GM23248 (cell line): ENCODE measurements around the gene FOXN3.

Source experiments
- EZH2 ChIP-seq: fragments of 200-600 bp; sonication (generic); IDR thresholded peaks from 2 replicates; pipeline ENCODE4 v1.6.1; 2018; ENCODE audit warnings: antibody characterized with exemption, mild to moderate bottlenecking; ENCODE audit not compliant: insufficient read depth, poor library complexity, severe bottlenecking
- EZH2phosphoT487 ChIP-seq: fragments of 200-600 bp; sonication (generic); IDR thresholded peaks from 2 replicates; pipeline ENCODE4 v1.6.1; 2018; ENCODE audit warnings: antibody characterized with exemption, moderate library complexity, mild to moderate bottlenecking, low read depth; ENCODE audit not compliant: insufficient read depth

DNA sequence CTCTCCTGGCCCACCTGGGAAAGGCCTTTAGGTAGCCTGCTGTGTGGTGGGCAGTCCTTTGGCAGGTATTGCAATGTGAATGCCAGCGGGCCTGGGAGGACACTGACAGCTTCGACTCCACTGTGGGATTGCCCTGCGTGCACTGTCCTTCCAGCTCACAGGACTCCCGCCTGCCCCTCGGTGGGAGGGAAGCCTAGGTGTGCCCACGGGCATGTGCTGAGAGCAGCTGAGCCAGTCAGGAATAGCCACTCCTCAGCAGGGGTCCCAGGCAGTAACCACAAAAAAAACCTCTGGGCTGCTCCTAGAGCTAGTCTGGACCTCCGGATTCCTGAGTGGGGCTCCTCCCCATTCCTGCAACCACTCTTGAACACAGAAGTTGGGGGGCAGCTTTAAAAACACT lies 278.2 kb downstream of the FOXN3 start:
- TF ChIP-seq EZH2phosphoT487 (no peak), EZH2 (no peak)
